ENCODE measurements around the gene FNTB.

The FNTB gene

GRCh38 chr14:65092349-65092748, 105.7 kb downstream of the FNTB start:
- DNase-seq, result no peak

GRCh38 chr14:65095633-65096205, 109.0 kb downstream of the FNTB start:
- peak; percentile 28 for DNase-seq

GRCh38 chr14:65096323-65097089, 109.8 kb downstream of the FNTB start:
- peak; percentile 26 for DNase-seq

GRCh38 chr14:65098586-65098985, 111.9 kb downstream of the FNTB start:
- no peak for DNase-seq

GRCh38 chr14:65100922-65101541, 114.3 kb downstream of the FNTB start:
- no peak for DNase-seq

GRCh38 chr14:65101631-65102440, 115.1 kb downstream of the FNTB start:
- no peak for DNase-seq

- DNase-seq, result peak; percentile 98
Observed at GRCh38 chr14:65102441-65103149, 115.9 kb downstream of the FNTB start, which contains the start of gene MAX. MAX (minus strand) TSS chr14:65102517; CDS start chr14:65102339, 178 bp downstream.

GRCh38 chr14:65103150-65103760, 116.6 kb downstream of the FNTB start:
- no peak for DNase-seq

GRCh38 chr14:65104791-65105190, 118.1 kb downstream of the FNTB start:
- DNase-seq, result no peak

GRCh38 chr14:65106316-65106715, 119.6 kb downstream of the FNTB start:
- DNase-seq, result no peak

GRCh38 chr14:65106736-65107135, 120.0 kb downstream of the FNTB start:
- DNase-seq, result no peak

- no peak for DNase-seq
Observed at GRCh38 chr14:65107200-65107599, 120.5 kb downstream of the FNTB start.

GRCh38 chr14:65109357-65109756, 122.7 kb downstream of the FNTB start:
- DNase-seq, result no peak

GRCh38 chr14:65110525-65110924, 123.8 kb downstream of the FNTB start:
- no peak for DNase-seq
